HG03571 (cell line): Measurements from ENCODE around the gene CACNA1G.

ENCODE experiments used
- ATAC-seq: cut with Tn5 transposase; IDR thresholded peaks from one replicate; pipeline ENCODE4 v1.9.1; 2021; ENCODE audit not compliant: unreplicated experiment

Gene CACNA1G

DNA sequence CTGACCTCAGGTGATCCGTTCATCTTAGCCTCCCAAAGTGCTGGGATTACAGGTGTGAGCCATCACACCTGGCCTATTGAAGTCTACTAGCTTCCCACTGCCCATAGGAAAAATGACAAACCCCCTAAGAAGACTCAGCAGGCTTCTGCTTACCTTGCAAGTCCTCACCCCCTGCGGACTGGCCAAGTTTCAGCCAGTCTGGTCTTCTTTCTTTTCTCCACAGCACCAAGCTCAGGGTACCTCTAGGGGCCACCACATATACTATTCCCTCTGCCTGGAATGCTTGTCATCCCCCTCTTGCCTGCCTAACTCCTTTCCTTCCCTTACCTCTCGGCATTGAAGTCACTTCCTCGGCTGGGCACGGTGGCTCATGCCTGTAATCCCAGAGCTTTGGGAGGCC, 105.3 kb downstream of the CACNA1G start:
- ATAC-seq = no peak

DNA sequence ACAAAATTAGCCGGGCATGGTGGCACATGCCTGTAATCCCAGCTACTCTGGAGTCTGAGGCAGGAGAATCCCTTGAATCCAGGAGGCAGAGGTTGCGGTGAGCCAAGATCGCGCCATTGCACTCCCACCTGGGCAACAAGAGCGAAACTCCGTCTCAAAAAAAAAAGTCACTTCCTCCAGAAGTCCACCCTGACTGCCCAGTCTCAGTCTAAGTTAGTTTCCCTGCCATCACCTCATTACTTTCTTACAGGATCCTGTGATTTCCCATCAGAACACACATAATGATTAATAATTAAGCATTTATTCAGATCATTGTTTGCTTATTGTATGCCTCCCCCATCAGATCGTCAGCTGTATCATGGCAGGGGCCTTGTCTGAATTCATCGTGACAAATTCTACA, 105.8 kb downstream of the CACNA1G start:
- ATAC-seq = no peak

DNA sequence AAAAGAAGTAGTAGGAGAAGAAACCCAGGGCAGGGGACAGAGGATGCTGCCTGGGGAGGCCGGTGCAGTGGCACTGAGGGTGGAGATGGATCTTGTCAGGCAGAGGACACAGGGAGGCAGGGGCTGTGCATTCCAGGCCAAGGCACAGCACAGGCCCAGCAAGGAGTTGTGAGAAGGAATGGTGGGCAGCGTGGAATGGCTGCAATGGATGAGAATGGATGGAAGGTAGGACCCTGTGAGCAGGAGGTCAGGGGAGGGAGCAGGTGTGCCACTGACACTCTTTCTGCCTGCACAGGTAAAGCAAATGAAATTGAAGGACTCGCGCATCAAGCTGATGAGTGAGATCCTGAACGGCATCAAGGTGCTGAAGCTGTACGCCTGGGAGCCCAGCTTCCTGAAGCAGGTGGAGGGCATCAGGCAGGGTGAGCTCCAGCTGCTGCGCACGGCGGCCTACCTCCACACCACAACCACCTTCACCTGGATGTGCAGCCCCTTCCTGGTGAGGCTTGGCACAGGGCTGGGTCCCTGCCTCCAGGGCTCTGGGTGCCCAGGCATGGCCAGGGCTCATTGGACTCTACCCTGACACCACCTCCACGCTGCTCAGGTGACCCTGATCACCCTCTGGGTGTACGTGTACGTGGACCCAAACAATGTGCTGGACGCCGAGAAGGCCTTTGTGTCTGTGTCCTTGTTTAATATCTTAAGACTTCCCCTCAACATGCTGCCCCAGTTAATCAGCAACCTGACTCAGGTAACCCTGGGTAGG, 106.9 kb downstream of the CACNA1G start:
- no peak for ATAC-seq

DNA sequence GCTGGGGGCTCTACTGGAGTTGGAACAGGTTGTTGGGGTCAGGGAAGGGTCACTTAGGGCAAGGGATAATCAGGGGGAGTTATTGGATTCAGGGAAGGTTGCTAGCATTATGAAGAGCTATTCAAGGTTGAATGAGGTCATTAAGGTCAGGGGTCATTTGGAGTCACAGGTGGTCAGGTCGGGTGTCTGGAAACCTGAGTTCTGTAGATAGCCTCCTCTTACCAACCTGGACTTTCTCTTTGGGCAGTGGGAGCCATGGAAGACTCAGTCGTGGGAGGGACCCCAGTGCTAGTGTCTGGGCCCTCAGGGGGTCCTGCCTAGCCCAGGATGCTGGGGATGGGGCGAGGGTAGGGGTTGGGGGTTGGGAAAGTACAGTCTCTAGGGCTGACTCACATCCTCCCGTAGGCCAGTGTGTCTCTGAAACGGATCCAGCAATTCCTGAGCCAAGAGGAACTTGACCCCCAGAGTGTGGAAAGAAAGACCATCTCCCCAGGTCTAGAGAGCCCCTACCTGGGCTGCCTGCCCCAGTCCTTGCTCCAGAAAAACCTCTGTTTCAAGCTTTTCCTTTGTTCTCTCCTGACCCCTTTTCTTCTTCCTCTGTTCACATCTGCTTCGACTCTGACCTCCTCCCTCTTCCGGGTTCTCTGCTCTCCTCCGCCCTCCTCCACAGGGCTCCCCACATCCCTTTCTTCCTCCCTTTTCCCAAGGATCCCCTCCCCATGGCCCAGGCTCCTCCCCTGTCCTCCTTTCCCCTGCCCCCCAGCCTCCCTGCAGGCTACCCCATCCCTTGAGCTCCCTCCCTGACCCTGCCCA, 107.7 kb downstream of the CACNA1G start:
- ATAC-seq = no peak

DNA sequence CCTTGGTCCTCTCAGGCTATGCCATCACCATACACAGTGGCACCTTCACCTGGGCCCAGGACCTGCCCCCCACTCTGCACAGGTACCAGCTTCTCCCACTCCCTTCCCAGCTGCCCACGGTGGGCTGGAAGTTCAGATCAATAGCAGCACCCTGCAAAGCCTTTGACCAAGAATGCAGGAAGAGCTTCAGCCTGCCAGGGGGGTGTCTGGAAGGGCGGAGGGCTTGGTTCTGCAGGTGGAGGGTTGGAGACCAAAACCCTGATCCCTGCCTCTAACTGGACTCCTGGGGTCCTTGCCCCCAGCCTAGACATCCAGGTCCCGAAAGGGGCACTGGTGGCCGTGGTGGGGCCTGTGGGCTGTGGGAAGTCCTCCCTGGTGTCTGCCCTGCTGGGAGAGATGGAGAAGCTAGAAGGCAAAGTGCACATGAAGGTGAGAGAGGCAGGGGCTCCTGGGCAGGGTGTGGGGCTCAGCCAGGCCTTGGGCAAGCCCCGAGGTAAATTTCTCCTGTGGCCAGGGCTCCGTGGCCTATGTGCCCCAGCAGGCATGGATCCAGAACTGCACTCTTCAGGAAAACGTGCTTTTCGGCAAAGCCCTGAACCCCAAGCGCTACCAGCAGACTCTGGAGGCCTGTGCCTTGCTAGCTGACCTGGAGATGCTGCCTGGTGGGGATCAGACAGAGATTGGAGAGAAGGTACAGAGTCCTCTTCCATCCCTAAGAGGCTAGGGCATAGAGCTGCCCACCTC, 108.5 kb downstream of the CACNA1G start:
- ATAC-seq = no peak

DNA sequence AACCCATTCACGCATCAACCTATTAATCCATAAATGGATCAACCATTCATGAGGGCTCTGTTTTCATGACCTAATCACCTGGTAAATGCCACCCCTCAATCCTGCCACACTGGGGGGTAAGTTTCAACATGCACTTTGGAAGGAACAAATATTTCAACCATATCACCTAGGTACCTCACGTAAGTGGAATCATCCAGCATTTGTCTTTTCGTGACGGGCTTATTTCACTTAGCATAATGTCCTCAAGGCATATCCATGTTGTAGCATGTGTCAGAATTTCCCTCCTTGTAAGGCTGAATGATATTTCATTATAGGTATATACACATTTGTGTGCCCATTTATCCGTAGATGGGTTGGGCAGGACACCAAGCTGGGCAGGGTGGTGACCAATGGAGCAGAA, 111.6 kb downstream of the CACNA1G start:
- no peak for ATAC-seq

DNA sequence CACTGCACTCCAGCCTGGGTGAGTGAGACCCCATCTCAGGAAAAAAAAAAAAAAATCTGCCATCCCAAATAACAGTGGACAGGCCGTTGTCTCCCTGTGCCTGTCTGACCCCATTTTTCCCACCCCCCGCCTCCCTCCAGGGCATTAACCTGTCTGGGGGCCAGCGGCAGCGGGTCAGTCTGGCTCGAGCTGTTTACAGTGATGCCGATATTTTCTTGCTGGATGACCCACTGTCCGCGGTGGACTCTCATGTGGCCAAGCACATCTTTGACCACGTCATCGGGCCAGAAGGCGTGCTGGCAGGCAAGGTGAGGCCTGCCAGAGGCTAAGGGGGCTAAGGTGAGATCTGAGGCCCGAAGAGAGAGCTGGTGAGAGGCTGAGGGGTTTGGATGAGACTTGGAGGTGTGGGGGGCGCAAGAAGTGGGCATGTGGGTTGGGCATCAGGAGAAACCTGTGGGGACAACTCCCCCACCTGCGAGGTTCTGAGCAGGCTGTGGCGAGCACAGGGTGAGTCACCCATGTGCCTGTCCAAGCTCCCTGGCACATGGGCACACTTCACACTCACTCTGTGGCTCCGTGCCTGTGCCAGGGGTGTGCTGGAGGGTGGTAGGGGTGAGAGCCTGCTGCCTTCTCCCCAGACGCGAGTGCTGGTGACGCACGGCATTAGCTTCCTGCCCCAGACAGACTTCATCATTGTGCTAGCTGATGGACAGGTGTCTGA, 112.5 kb downstream of the CACNA1G start:
- ATAC-seq = no peak

DNA sequence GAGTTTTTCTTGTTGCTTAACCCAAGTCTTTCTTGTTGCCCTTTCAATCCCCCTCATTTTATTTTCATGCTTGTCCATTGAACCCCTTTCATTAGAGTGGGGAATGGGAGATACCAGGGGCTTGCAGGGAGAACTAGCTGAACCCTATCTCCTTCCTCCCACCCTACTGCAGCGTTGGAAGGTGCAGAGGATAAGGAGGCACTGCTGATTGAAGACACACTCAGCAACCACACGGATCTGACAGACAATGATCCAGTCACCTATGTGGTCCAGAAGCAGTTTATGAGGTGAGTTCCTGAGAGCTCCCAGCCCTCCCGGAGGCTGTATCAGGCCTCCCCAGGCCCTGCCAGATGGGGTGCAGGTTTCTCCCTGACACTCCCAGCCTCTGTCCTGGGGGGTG, 114.7 kb downstream of the CACNA1G start:
- no peak for ATAC-seq

DNA sequence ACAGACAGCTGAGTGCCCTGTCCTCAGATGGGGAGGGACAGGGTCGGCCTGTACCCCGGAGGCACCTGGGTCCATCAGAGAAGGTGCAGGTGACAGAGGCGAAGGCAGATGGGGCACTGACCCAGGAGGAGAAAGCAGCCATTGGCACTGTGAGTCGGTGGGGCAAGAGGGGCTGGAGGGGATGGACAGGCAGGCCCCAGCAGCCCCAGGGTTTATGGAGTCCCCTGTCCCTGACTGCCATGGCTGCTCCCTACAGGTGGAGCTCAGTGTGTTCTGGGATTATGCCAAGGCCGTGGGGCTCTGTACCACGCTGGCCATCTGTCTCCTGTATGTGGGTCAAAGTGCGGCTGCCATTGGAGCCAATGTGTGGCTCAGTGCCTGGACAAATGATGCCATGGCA, 115.1 kb downstream of the CACNA1G start:
- no peak for ATAC-seq

DNA sequence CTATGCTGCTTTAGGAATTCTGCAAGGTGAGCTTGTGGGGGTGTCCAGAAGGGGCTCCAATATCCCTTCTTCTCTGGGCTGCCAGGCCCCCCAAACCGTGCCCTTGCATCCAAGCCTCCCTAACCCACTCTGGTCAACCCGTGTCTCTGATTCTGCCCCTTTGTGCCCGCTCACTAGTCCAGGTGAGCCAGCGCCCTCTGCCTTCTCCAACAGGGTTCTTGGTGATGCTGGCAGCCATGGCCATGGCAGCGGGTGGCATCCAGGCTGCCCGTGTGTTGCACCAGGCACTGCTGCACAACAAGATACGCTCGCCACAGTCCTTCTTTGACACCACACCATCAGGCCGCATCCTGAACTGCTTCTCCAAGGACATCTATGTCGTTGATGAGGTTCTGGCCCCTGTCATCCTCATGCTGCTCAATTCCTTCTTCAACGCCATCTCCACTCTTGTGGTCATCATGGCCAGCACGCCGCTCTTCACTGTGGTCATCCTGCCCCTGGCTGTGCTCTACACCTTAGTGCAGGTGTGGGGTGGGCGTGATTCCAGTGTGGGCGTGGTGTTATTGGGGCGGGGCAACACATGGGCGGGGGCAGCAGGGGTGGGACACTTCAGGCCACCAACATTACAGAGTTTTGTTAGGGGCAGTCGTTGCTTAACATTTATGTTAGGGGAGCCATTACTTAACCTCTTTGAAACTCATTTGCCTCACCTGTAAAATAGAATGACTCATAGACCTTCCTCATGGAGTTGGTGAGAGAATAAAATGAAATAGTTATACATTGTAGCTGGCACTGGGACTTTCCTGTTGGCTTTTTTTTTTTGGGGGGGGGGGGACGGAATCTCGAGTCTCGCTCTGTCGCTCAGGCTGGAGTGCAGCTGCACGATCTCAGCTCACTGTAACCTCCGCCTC, 115.8 kb downstream of the CACNA1G start:
- ATAC-seq = no peak
